Kidney epithelial cell (primary cell): ENCODE data around the gene SUPT20HL2. TPM values are rescaled to one million over a fixed set of nuclear protein-coding genes. Genes with fewer than 3 reads are reported as not detected.

Experiments
- DNase-seq: peaks from one replicate; pipeline ENCODE4 v3.0.0-alpha.2; 2010; ENCODE audit warnings: low read depth
- H3K27me3 ChIP-seq: 2 replicates; pipeline ENCODE4 v1.6.0; 2011; ENCODE audit warnings: low read length; ENCODE audit not compliant: control insufficient read depth, insufficient read depth
- H3K36me3 ChIP-seq: 2 replicates; pipeline ENCODE4 v1.5.1; 2011; ENCODE audit warnings: low read length; ENCODE audit not compliant: control insufficient read depth, insufficient read depth
- H3K4me3 ChIP-seq: 2 replicates; pipeline ENCODE4 v1.5.1; 2011; ENCODE audit warnings: low read depth, mild to moderate bottlenecking, control low read depth, low read length
- total RNA-seq: library from RNA; depleted of rRNA; stranded (reverse); fragments of >200 nt; gene quantifications from 2 replicates; pipeline ENCODE4 v1.2.3, GENCODE V29; 2015
- TF ChIP-seq, protein P1 (sequence below): IDR thresholded peaks from 2 replicates; pipeline ENCODE4 v1.5.1; 2011; ENCODE audit warnings: mild to moderate bottlenecking, moderate library complexity, low read length, control low read depth, inconsistent platforms; ENCODE audit not compliant: insufficient read depth, poor library complexity, severe bottlenecking

SUPT20HL2 gene
- total RNA-seq, 1 donor from 2014 or later: not detected

DNA sequence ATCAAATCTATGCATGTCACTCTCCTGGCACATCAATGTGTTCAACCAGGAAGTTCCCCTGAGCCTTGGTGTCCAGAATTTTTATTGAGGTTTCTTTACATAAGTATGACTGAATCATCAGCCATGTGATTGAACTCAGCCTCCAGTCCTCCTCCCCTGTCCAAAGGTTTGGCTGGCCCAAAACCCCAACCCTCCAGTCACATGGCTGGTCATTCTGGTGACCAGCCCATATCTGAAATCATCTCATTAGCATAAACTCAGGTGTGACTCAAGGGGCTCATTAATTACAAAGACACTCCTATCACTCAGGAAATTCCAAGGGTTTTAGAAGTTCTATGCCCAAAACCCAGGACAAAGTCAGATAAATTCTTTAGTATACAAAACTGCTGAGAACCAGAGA lies 20.6 kb upstream of the SUPT20HL2 start:
- DNase-seq: no peak
- TF ChIP-seq, protein P1, sequence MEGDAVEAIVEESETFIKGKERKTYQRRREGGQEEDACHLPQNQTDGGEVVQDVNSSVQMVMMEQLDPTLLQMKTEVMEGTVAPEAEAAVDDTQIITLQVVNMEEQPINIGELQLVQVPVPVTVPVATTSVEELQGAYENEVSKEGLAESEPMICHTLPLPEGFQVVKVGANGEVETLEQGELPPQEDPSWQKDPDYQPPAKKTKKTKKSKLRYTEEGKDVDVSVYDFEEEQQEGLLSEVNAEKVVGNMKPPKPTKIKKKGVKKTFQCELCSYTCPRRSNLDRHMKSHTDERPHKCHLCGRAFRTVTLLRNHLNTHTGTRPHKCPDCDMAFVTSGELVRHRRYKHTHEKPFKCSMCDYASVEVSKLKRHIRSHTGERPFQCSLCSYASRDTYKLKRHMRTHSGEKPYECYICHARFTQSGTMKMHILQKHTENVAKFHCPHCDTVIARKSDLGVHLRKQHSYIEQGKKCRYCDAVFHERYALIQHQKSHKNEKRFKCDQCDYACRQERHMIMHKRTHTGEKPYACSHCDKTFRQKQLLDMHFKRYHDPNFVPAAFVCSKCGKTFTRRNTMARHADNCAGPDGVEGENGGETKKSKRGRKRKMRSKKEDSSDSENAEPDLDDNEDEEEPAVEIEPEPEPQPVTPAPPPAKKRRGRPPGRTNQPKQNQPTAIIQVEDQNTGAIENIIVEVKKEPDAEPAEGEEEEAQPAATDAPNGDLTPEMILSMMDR: no peak
- H3K27me3 ChIP-seq: peaks cover 2% of the 10 kb centered on the region
- no peaks in the 10 kb centered on the region for H3K36me3 ChIP-seq
- H3K4me3 ChIP-seq: no peak overlapping the region

DNA sequence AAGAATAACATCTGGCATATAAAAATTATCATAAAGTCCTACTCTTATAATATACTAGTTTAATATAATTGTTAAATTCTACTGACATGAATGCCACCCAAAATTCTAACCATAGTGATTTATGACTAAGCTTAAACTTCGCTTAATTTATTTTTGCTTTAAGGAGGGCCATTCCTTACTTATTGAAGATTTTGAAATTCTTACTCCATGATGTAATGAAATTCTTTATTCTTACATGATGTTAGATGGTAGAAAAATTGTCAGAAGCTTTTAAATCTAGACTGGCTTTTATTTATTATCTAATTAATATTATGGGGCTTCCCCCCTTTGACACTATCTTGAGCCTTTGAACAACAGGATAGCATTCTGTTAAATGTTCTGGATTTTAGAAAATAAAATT lies 19.5 kb upstream of the SUPT20HL2 start:
- H3K36me3 ChIP-seq: no peaks in the 10 kb centered on the region
- H3K4me3 ChIP-seq: no peak overlapping the region
- DNase-seq: no peak
- H3K27me3 ChIP-seq: peaks cover 2% of the 10 kb centered on the region
- TF ChIP-seq, protein P1: no peak

DNA sequence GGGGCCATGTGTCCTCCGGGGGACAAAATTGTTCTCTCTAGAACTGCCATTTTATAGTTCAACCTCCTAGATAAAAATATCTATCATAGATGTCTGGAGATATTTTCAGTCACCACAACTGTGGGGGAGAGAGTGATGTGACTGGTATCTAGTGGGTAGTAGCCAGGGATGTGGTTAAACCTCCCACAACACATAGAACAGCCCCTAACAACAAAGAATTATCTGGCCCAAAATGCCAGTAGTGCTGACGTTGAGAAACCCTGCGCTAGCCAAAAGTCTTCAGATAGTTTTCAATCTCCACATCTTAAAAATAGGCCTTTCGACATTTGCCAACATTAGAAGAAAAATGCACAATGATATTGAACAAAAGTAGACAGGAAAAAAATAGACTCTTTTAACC lies 19.0 kb upstream of the SUPT20HL2 start:
- H3K27me3 ChIP-seq: peaks cover 2% of the 10 kb centered on the region
- TF ChIP-seq, protein P1: no peak
- DNase-seq: no peak

DNA sequence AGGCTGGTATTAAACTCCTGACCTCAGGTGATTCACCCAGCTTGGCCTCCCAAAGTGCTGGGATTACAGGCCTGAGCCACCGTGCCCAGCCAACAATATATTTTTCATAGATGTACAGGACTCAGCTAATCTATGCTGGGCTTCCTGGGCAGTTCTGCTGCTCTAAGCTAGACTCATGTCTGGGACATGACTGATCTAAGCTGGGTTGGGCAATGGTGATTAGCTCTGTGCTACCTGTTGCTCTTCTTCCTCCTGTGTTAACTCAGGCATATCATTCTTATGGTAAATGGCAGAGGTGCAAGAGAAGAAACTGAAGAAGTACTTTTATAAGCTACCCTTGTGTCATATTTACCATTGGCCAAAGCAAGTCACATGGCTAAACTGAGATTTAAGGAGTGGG lies 11.4 kb upstream of the SUPT20HL2 start:
- no peak overlapping the region for H3K4me3 ChIP-seq
- H3K36me3 ChIP-seq: no peaks in the 10 kb centered on the region
- TF ChIP-seq, protein P1: no peak
- no peak for DNase-seq
- peaks cover 2% of the 10 kb centered on the region for H3K27me3 ChIP-seq

More for the DNA sequence above, 19.0 kb upstream of the SUPT20HL2 start:
- no peak overlapping the region for H3K4me3 ChIP-seq
- no peaks in the 10 kb centered on the region for H3K36me3 ChIP-seq

DNA sequence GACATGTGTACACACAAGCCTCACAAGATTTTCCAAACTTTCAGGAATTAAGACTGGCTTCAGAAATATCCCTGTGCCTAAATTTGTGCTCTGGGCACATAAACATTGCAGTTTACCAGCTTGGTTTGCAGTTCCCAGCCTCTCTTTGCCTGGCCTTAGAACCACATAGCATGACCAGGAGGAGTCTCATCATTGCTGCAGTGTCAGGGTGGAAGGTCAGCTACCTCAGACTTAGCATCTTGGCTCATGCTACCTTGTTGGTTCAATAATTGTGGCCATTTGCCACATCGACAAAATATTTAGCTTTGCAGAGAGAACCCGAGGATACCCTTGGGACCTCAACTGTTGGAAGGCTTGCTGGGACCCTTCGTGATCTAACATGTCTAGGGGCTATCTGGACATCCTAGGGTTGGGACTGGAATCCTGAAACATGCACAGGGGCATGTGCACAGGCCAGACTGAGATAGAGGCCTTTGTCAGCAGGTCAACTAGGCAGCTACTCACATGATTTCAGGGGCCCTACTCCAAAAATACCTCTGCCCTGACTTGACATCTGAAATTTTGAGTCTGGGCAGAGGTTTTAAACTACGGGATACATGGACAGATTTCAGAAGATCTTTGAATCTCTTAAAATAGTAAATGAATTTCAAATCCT lies 8.0 kb upstream of the SUPT20HL2 start:
- H3K27me3 ChIP-seq: peaks cover 2% of the 10 kb centered on the region
- DNase-seq: no peak
- TF ChIP-seq, protein P1: no peak
- H3K36me3 ChIP-seq: no peaks in the 10 kb centered on the region
- H3K4me3 ChIP-seq: no peak overlapping the region

DNA sequence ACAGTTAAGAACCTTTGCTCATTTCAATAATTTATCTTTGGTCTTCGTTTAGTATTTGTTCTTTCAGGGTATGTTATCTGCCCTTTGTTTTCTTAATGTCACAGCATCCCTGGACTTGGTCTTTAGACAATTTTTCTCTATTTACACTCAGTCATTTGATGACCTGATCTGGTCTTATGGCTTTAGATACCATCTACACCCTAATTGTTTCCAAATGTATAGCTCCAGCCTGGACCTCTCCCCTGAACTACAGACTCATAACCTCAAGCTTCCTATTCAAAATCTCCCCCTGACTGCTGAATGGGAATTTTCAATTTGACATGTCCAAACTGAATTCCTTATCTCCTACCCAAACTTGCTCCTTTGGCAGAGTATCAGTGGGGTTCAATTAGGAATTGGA lies 3.7 kb upstream of the SUPT20HL2 start:
- no peaks in the 10 kb centered on the region for H3K36me3 ChIP-seq
- H3K4me3 ChIP-seq: no peak overlapping the region
- TF ChIP-seq, protein P1: no peak
- no peaks in the 10 kb centered on the region for H3K27me3 ChIP-seq
- no peak for DNase-seq
